ENCODE data around the gene TRRAP.

The TRRAP gene

GRCh38 chr7:99006739-99007424, 128.6 kb downstream of the TRRAP start:
- 0 out of 2 replicates have a peak, but pooled peaks cover 6% of the 10 kb centered on the region for H3K79me2 ChIP-seq (ENCODE audit: low read length)
- no peak overlapping the region for H3K27ac ChIP-seq (ENCODE audit: low read length)
- no peak overlapping the region for H3K9ac ChIP-seq (ENCODE audit: low read length)
- H3K4me1 ChIP-seq (ENCODE audit: low read length) = no peaks in the 10 kb centered on the region
- H3K4me2 ChIP-seq (ENCODE audit: low read depth, low read length) = no peak overlapping the region
- no peaks in the 10 kb centered on the region for H3F3A ChIP-seq (ENCODE audit: insufficient read depth, low read length)
- H2AFZ ChIP-seq (ENCODE audit: low read length) = no peak overlapping the region
- H3K4me3 ChIP-seq (ENCODE audit: low read length) = no peak overlapping the region
- DNase-seq = no peak
- H3K36me3 ChIP-seq (replicated peaks; ENCODE audit: insufficient read depth, low read length) = peaks cover 12% of the 10 kb centered on the region
- H4K20me1 ChIP-seq (ENCODE audit: insufficient read depth, low read length) = no peaks in the 10 kb centered on the region
- no peak for TF ChIP-seq CTCF (IDR thresholded peaks at IDR 0.05; ENCODE audit: low read length)
- TF ChIP-seq EZH2phosphoT487 (IDR thresholded peaks at IDR 0.05; ENCODE audit: low read length) = no peak
- no peak for TF ChIP-seq EZH2 (optimal IDR thresholded peaks at IDR 0.05; ENCODE audit: low read depth, low read length)
- H3K9me2 ChIP-seq (replicated peaks; ENCODE audit: insufficient read depth, low read length) = no peaks in the 10 kb centered on the region
- no peaks in the 10 kb centered on the region for H3K9me3 ChIP-seq (replicated peaks; ENCODE audit: insufficient read depth, low read length)
- no peaks in the 10 kb centered on the region for H3K27me3 ChIP-seq (replicated peaks; ENCODE audit: insufficient read depth, low read length)

- TF ChIP-seq CTCF (IDR thresholded peaks at IDR 0.05; ENCODE audit: low read length) (no peak), EZH2phosphoT487 (IDR thresholded peaks at IDR 0.05; ENCODE audit: low read length) (no peak), EZH2 (optimal IDR thresholded peaks at IDR 0.05; ENCODE audit: low read depth, low read length) (no peak)
- no peaks in the 10 kb centered on the region for H3K79me2 ChIP-seq (ENCODE audit: low read length)
- no peaks in the 10 kb centered on the region for H3K9me3 ChIP-seq (replicated peaks; ENCODE audit: insufficient read depth, low read length)
- peaks cover 16% of the 10 kb centered on the region for H3K36me3 ChIP-seq (replicated peaks; ENCODE audit: insufficient read depth, low read length)
- H3K4me1 ChIP-seq (ENCODE audit: low read length) = no peaks in the 10 kb centered on the region
- H4K20me1 ChIP-seq (ENCODE audit: insufficient read depth, low read length) = no peaks in the 10 kb centered on the region
- no peak overlapping the region for H2AFZ ChIP-seq (ENCODE audit: low read length)
- H3K9ac ChIP-seq (ENCODE audit: low read length) = no peak overlapping the region
- no peak overlapping the region for H3K4me2 ChIP-seq (ENCODE audit: low read depth, low read length)
- H3K27ac ChIP-seq (ENCODE audit: low read length) = no peak overlapping the region
- H3F3A ChIP-seq (ENCODE audit: insufficient read depth, low read length) = no peaks in the 10 kb centered on the region
- H3K9me2 ChIP-seq (replicated peaks; ENCODE audit: insufficient read depth, low read length) = no peaks in the 10 kb centered on the region
- no peak overlapping the region for H3K4me3 ChIP-seq (ENCODE audit: low read length)
- no peak for DNase-seq
- no peaks in the 10 kb centered on the region for H3K27me3 ChIP-seq (replicated peaks; ENCODE audit: insufficient read depth, low read length)
These were observed 129.9 kb downstream of the TRRAP start for GRCh38 chr7:99008181-99008631.

GRCh38 chr7:99008921-99009530, 130.7 kb downstream of the TRRAP start:
- Histone ChIP-seq H4K20me1 (ENCODE audit: insufficient read depth, low read length) (no peaks in the 10 kb centered on the region), H3K27ac (ENCODE audit: low read length) (no peak overlapping the region), H3K4me3 (ENCODE audit: low read length) (no peak overlapping the region), H3K9me3 (replicated peaks; ENCODE audit: insufficient read depth, low read length) (no peaks in the 10 kb centered on the region), H2AFZ (ENCODE audit: low read length) (no peak overlapping the region), H3K4me2 (ENCODE audit: low read depth, low read length) (no peak overlapping the region), H3K79me2 (ENCODE audit: low read length) (no peaks in the 10 kb centered on the region), H3K36me3 (replicated peaks; ENCODE audit: insufficient read depth, low read length) (peaks cover 21% of the 10 kb centered on the region), H3K9ac (ENCODE audit: low read length) (no peak overlapping the region), H3K4me1 (ENCODE audit: low read length) (no peaks in the 10 kb centered on the region), H3K9me2 (replicated peaks; ENCODE audit: insufficient read depth, low read length) (no peaks in the 10 kb centered on the region), H3F3A (ENCODE audit: insufficient read depth, low read length) (no peaks in the 10 kb centered on the region), H3K27me3 (replicated peaks; ENCODE audit: insufficient read depth, low read length) (no peaks in the 10 kb centered on the region)
- DNase-seq = no peak
- TF ChIP-seq EZH2phosphoT487 (IDR thresholded peaks at IDR 0.05; ENCODE audit: low read length) (no peak), CTCF (IDR thresholded peaks at IDR 0.05; ENCODE audit: low read length) (no peak), EZH2 (optimal IDR thresholded peaks at IDR 0.05; ENCODE audit: low read depth, low read length) (no peak)

Measured in MM.1S (cell line).